Measurements from ENCODE around the gene CCDC191. TPM values are rescaled to one million over a fixed set of nuclear protein-coding genes. Genes with fewer than 3 reads are reported as not detected.

Gene CCDC191
- total and polyA plus RNA-seq, 2 of the 4 experiments (the other 2 are of a cell fraction) = 0.72 to 1.1 TPM

DNA sequence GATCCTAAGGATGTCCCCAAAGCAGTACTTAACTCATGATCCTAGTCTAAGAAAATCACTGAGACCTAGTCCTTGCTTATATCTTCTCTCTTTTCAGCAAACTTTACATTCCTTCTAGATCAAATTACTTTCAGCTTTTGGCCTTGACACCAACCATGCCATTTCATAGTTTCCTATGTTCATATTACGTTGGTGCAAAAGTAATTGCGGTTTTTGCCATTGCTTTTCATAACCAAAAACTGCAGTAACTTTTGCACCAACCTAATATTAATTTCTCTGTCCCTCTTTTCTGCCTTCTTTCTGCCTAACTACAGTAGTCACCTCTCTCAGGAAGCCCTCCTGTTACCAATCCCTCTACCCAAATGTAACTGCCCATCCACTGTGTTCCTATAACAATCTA lies 36.8 kb downstream of the CCDC191 start:
- no peaks in the 10 kb centered on the region for H3K79me1 ChIP-seq (ENCODE audit: low read depth in 1 of 2, low read length in 2 of 2)
- H4K8ac ChIP-seq (ENCODE audit: low read depth in 2 of 2, low read length in 2 of 2) = no peak overlapping the region
- no TSS peak for BruUV-seq (replicated peaks)
- intact Hi-C loops (cut with micrococcal nuclease) (no loop called here), dilution Hi-C loops (cut with HindIII; ENCODE audit: low sequenced_read_pairs, unreplicated experiment) (no loop called here), in situ Hi-C loops (cut with MboI; ENCODE audit: low sequenced_read_pairs) (no loop called here)
- no peak overlapping the region for H3K27ac ChIP-seq (ENCODE audit: insufficient read depth, low read length)
- peaks cover 3% of the 10 kb centered on the region; the same call in 1 of the 2 replicates for H3K9me1 ChIP-seq (ENCODE audit: insufficient read depth, low read length)
- H2BK120ac ChIP-seq (ENCODE audit: low read depth, low read length) = no peak overlapping the region
- CTCF ChIA-PET = no interaction called here
- no peak overlapping the region for H2AK5ac ChIP-seq (ENCODE audit: low read depth, low read length)
- DNase-seq (no peak), ATAC-seq (ENCODE audit: low read depth) (no peak)
- POLR2A ChIA-PET (ENCODE audit: unreplicated experiment) = no interaction called here
- no peak overlapping the region for H3K56ac ChIP-seq (ENCODE audit: extremely low read depth, insufficient read depth, low read length)
- H3K18ac ChIP-seq (ENCODE audit: low read depth, low read length) = no peak overlapping the region
- H2AFZ ChIP-seq (replicated peaks; ENCODE audit: low read length, poor library complexity) = no peak overlapping the region
- H3K14ac ChIP-seq (replicated peaks; ENCODE audit: low read depth, low read length) = no peak overlapping the region
- no peak overlapping the region for H3K4ac ChIP-seq (ENCODE audit: low read depth, low read length)
- no peak overlapping the region for H2BK20ac ChIP-seq (ENCODE audit: low read depth, low read length)
- 93% methylated on average over 2 of the region's 2 CpGs; no CpG with 5 or more reads in 1 of the 2 experiments for WGBS, 2 experiments (ENCODE audit: extremely low coverage in 2 of 2, insufficient read length in 1 of 2)
- no peak overlapping the region for H3K4me3 ChIP-seq (ENCODE audit: insufficient read depth, low read depth, low read length)
- H2BK5ac ChIP-seq (ENCODE audit: low read depth, low read length, poor library complexity, severe bottlenecking) = no peak overlapping the region
- H4K20me1 ChIP-seq (ENCODE audit: insufficient read depth, low read length) = no peaks in the 10 kb centered on the region
- H3K27me3 ChIP-seq (ENCODE audit: control insufficient read depth, insufficient read depth, low read length) = no peaks in the 10 kb centered on the region
- no peaks in the 10 kb centered on the region for H3K9me3 ChIP-seq (ENCODE audit: control insufficient read depth, insufficient read depth, low read length)
- H3K23ac ChIP-seq (ENCODE audit: low read depth, low read length) = no peak overlapping the region
- H3K4me2 ChIP-seq (ENCODE audit: low read depth, low read length) = no peak overlapping the region
- H4K91ac ChIP-seq (ENCODE audit: insufficient read depth, low read depth, low read length) = no peak overlapping the region
- H2AK9ac ChIP-seq (replicated peaks; ENCODE audit: low read depth, low read length, poor library complexity) = no peak overlapping the region
- H4K5ac ChIP-seq (ENCODE audit: low read depth, low read length) = no peak overlapping the region
- H3K9ac ChIP-seq (ENCODE audit: low read depth, low read length) = no peak overlapping the region
- H3K36me3 ChIP-seq (ENCODE audit: control insufficient read depth, insufficient read depth, low read length) = no peaks in the 10 kb centered on the region
- 0 out of 2 replicates have a peak, but pooled peaks cover 1% of the 10 kb centered on the region for H3K4me1 ChIP-seq (ENCODE audit: control insufficient read depth, insufficient read depth, low read length)
- H2BK15ac ChIP-seq (ENCODE audit: low read depth, low read length) = no peak overlapping the region
- TF ChIP-seq BHLHE40 (IDR thresholded peaks at IDR 0.05; ENCODE audit: low read depth, low read length) (no peak), MAZ (IDR thresholded peaks at IDR 0.05; ENCODE audit: borderline replicate concordance, low read depth, low read length) (no peak), SMC3 (IDR thresholded peaks at IDR 0.05; ENCODE audit: low read depth, low read length) (no peak), FOS (IDR thresholded peaks at IDR 0.05; ENCODE audit: low read depth, low read length) (no peak), MXI1 (IDR thresholded peaks at IDR 0.05; ENCODE audit: borderline replicate concordance, low read depth, low read length) (no peak), RFX5 (IDR thresholded peaks at IDR 0.05; ENCODE audit: low read depth, low read length) (no peak)
- TF ChIP-seq, protein P1, sequence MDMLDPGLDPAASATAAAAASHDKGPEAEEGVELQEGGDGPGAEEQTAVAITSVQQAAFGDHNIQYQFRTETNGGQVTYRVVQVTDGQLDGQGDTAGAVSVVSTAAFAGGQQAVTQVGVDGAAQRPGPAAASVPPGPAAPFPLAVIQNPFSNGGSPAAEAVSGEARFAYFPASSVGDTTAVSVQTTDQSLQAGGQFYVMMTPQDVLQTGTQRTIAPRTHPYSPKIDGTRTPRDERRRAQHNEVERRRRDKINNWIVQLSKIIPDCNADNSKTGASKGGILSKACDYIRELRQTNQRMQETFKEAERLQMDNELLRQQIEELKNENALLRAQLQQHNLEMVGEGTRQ (IDR thresholded peaks at IDR 0.05; ENCODE audit: low read depth, low read length) = no peak
- TF ChIP-seq, protein P2, sequence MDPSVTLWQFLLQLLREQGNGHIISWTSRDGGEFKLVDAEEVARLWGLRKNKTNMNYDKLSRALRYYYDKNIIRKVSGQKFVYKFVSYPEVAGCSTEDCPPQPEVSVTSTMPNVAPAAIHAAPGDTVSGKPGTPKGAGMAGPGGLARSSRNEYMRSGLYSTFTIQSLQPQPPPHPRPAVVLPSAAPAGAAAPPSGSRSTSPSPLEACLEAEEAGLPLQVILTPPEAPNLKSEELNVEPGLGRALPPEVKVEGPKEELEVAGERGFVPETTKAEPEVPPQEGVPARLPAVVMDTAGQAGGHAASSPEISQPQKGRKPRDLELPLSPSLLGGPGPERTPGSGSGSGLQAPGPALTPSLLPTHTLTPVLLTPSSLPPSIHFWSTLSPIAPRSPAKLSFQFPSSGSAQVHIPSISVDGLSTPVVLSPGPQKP (IDR thresholded peaks at IDR 0.05; ENCODE audit: borderline replicate concordance, low read depth, low read length) = no peak
